SK-N-SH (cell line): ENCODE data around the gene KCNK15.

ENCODE experiments used
- EP300 ChIP-seq, 2 experiments: IDR thresholded peaks; 2 replicates each; pipeline versions ENCODE4 v1.4.0 to v1.6.1; 2012; ENCODE audit warnings: borderline replicate concordance in 1 of 2, low read depth in 1 of 2, low read length in 1 of 2
- EZH2phosphoT487 ChIP-seq: fragments of 200-600 bp; sonication (generic); IDR thresholded peaks from 2 replicates; pipeline ENCODE4 v1.6.1; 2017; ENCODE audit warnings: low read depth, mixed run types, mild to moderate bottlenecking, antibody characterized with exemption, moderate library complexity, borderline replicate concordance
- FOXM1 ChIP-seq: IDR thresholded peaks from 2 replicates; pipeline ENCODE4 v1.4.0; 2012; ENCODE audit warnings: low read depth, mild to moderate bottlenecking
- MXI1 ChIP-seq: IDR thresholded peaks from 2 replicates; pipeline ENCODE4 v1.6.1; 2012; ENCODE audit warnings: mild to moderate bottlenecking, low read depth, low read length, improper control_type of control experiment
- NRF1 ChIP-seq: IDR thresholded peaks from 2 replicates; pipeline ENCODE4 v1.6.1; 2012; ENCODE audit warnings: low read depth, mild to moderate bottlenecking, low read length
- POLR2AphosphoS5 ChIP-seq: IDR thresholded peaks from 2 replicates; pipeline ENCODE4 v1.6.1; 2012; ENCODE audit warnings: low read depth, low read length
- RXRA ChIP-seq: IDR thresholded peaks from 2 replicates; pipeline ENCODE4 v1.4.0; 2012; ENCODE audit warnings: low read depth, mild to moderate bottlenecking, borderline replicate concordance
- SMC3 ChIP-seq: IDR thresholded peaks from 2 replicates; pipeline ENCODE4 v1.6.1; 2012; ENCODE audit warnings: low read depth, low read length, improper control_type of control experiment
- TF ChIP-seq, protein P1 (sequence below): fragments of 200-600 bp; sonication (generic); IDR thresholded peaks from 2 replicates; pipeline ENCODE4 v1.6.1; 2017; ENCODE audit warnings: antibody characterized with exemption, mild to moderate bottlenecking, moderate library complexity
- TF ChIP-seq, protein P2 (sequence below): IDR thresholded peaks from 2 replicates; pipeline ENCODE4 v1.6.1; 2012; ENCODE audit warnings: mild to moderate bottlenecking, low read depth, low read length, moderate library complexity

DNA sequence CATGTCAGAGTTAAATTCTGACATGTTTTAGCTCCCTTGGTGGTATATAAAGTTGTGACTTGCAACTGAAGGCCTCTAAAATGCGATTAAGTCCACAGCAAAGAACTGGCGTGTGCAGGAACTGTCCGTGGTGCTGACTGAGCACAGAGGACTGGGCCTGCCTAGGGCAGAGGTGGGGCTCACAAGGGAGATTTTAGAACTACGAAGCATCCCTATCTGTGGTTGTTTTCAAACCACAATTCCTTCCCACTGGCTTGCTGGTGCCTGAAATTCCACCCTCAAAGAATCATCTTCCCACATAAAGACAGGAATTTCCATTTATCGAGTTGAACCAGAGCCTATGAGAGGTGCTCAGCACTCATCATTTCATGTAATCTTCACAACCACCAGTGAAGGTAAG, 34.6 kb downstream of the KCNK15 start:
- TF ChIP-seq, protein P1, sequence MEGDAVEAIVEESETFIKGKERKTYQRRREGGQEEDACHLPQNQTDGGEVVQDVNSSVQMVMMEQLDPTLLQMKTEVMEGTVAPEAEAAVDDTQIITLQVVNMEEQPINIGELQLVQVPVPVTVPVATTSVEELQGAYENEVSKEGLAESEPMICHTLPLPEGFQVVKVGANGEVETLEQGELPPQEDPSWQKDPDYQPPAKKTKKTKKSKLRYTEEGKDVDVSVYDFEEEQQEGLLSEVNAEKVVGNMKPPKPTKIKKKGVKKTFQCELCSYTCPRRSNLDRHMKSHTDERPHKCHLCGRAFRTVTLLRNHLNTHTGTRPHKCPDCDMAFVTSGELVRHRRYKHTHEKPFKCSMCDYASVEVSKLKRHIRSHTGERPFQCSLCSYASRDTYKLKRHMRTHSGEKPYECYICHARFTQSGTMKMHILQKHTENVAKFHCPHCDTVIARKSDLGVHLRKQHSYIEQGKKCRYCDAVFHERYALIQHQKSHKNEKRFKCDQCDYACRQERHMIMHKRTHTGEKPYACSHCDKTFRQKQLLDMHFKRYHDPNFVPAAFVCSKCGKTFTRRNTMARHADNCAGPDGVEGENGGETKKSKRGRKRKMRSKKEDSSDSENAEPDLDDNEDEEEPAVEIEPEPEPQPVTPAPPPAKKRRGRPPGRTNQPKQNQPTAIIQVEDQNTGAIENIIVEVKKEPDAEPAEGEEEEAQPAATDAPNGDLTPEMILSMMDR, result no peak
- no peak for TF ChIP-seq SMC3
- TF ChIP-seq, protein P2, sequence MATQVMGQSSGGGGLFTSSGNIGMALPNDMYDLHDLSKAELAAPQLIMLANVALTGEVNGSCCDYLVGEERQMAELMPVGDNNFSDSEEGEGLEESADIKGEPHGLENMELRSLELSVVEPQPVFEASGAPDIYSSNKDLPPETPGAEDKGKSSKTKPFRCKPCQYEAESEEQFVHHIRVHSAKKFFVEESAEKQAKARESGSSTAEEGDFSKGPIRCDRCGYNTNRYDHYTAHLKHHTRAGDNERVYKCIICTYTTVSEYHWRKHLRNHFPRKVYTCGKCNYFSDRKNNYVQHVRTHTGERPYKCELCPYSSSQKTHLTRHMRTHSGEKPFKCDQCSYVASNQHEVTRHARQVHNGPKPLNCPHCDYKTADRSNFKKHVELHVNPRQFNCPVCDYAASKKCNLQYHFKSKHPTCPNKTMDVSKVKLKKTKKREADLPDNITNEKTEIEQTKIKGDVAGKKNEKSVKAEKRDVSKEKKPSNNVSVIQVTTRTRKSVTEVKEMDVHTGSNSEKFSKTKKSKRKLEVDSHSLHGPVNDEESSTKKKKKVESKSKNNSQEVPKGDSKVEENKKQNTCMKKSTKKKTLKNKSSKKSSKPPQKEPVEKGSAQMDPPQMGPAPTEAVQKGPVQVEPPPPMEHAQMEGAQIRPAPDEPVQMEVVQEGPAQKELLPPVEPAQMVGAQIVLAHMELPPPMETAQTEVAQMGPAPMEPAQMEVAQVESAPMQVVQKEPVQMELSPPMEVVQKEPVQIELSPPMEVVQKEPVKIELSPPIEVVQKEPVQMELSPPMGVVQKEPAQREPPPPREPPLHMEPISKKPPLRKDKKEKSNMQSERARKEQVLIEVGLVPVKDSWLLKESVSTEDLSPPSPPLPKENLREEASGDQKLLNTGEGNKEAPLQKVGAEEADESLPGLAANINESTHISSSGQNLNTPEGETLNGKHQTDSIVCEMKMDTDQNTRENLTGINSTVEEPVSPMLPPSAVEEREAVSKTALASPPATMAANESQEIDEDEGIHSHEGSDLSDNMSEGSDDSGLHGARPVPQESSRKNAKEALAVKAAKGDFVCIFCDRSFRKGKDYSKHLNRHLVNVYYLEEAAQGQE, result peak; percentile 99
- TF ChIP-seq EP300 (IDR thresholded peaks at IDR 0.05; ENCODE audit: borderline replicate concordance in 1 of 2, low read depth in 1 of 2, low read length in 1 of 2), result no peak
- TF ChIP-seq NRF1, result no peak
- TF ChIP-seq RXRA, result no peak
- no peak for TF ChIP-seq POLR2AphosphoS5
- no peak for TF ChIP-seq FOXM1
- TF ChIP-seq EZH2phosphoT487, result no peak
- no peak for TF ChIP-seq MXI1
